ENCODE measurements around the gene B4GALT5.

- TF ChIP-seq, protein P1, sequence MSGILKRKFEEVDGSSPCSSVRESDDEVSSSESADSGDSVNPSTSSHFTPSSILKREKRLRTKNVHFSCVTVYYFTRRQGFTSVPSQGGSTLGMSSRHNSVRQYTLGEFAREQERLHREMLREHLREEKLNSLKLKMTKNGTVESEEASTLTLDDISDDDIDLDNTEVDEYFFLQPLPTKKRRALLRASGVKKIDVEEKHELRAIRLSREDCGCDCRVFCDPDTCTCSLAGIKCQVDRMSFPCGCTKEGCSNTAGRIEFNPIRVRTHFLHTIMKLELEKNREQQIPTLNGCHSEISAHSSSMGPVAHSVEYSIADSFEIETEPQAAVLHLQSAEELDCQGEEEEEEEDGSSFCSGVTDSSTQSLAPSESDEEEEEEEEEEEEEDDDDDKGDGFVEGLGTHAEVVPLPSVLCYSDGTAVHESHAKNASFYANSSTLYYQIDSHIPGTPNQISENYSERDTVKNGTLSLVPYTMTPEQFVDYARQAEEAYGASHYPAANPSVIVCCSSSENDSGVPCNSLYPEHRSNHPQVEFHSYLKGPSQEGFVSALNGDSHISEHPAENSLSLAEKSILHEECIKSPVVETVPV (CRISPR knock-in tag; IDR thresholded peaks at IDR 0.05), result no peak
- TF ChIP-seq ESRRG (CRISPR knock-in tag; IDR thresholded peaks at IDR 0.05) (no peak), ARNTL (CRISPR knock-in tag; IDR thresholded peaks at IDR 0.05; ENCODE audit: borderline replicate concordance, low read depth) (no peak), PATZ1 (CRISPR knock-in tag; IDR thresholded peaks at IDR 0.05; ENCODE audit: borderline replicate concordance) (no peak), CREB5 (CRISPR knock-in tag; IDR thresholded peaks at IDR 0.05; ENCODE audit: low read depth) (no peak), POU6F1 (CRISPR knock-in tag; IDR thresholded peaks at IDR 0.05; ENCODE audit: borderline replicate concordance, low read depth) (no peak), ZNF70 (CRISPR knock-in tag; IDR thresholded peaks at IDR 0.05) (no peak), TCF4 (CRISPR knock-in tag; IDR thresholded peaks at IDR 0.05; ENCODE audit: borderline replicate concordance) (no peak), ZFP30 (CRISPR knock-in tag; IDR thresholded peaks at IDR 0.05) (no peak), ZNF565 (CRISPR knock-in tag; conservative IDR thresholded peaks at IDR 0.05; ENCODE audit: low read depth) (no peak)
- TF ChIP-seq, protein P2, sequence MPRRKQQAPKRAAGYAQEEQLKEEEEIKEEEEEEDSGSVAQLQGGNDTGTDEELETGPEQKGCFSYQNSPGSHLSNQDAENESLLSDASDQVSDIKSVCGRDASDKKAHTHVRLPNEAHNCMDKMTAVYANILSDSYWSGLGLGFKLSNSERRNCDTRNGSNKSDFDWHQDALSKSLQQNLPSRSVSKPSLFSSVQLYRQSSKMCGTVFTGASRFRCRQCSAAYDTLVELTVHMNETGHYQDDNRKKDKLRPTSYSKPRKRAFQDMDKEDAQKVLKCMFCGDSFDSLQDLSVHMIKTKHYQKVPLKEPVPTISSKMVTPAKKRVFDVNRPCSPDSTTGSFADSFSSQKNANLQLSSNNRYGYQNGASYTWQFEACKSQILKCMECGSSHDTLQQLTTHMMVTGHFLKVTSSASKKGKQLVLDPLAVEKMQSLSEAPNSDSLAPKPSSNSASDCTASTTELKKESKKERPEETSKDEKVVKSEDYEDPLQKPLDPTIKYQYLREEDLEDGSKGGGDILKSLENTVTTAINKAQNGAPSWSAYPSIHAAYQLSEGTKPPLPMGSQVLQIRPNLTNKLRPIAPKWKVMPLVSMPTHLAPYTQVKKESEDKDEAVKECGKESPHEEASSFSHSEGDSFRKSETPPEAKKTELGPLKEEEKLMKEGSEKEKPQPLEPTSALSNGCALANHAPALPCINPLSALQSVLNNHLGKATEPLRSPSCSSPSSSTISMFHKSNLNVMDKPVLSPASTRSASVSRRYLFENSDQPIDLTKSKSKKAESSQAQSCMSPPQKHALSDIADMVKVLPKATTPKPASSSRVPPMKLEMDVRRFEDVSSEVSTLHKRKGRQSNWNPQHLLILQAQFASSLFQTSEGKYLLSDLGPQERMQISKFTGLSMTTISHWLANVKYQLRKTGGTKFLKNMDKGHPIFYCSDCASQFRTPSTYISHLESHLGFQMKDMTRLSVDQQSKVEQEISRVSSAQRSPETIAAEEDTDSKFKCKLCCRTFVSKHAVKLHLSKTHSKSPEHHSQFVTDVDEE (CRISPR knock-in tag; IDR thresholded peaks at IDR 0.05), result no peak
Observed at GRCh38 chr20:49634116-49634515, 79.6 kb downstream of the B4GALT5 start.

Measured in SK-N-SH treated with all-trans-retinoic acid at 6 μM for 48 hours (cell line).